Measurements from ENCODE around the gene ELF1. TPM values are rescaled to one million over a fixed set of nuclear protein-coding genes. Genes with fewer than 3 reads are reported as not detected.
"Not testable (repeated sequence)": the region's sequence is repeated elsewhere in the genome, so short reads cannot be mapped to it uniquely, and the experiment has no call there.

ELF1 gene
- total and polyA plus RNA-seq, 4 donors = 23.0 to 77.0 (median 47.6) TPM

GRCh38 chr13:40940841-40941240, 78.3 kb downstream of the ELF1 start:
- H3K4me3 ChIP-seq (ENCODE audit: low read length in 2 of 2) = no peak overlapping the region

GRCh38 chr13:40933508-40934204, 85.5 kb downstream of the ELF1 start:
- DNase-seq (no peak), ATAC-seq (ENCODE audit: low FRiP score) (no peak)
- H3K36me3 ChIP-seq (ENCODE audit: control insufficient read depth in 1 of 2, insufficient read depth in 2 of 2, low read length in 1 of 2) = peaks cover 3 to 6% of the 10 kb centered on the region in 2 donors
- peaks cover 0 to 2% of the 10 kb centered on the region in 2 donors for H3K4me1 ChIP-seq (ENCODE audit: control insufficient read depth in 1 of 2, insufficient read depth in 2 of 2, low read length in 2 of 2)
- H3K4me3 ChIP-seq (ENCODE audit: low read length in 2 of 2) = no peak overlapping the region
- 77 to 85% methylated on average over 4 of the region's 4 CpGs for WGBS, 2 donors
- no peaks in the 10 kb centered on the region for H3K27me3 ChIP-seq (ENCODE audit: control insufficient read depth in 1 of 2, insufficient read depth in 2 of 2, low read length in 1 of 2)
- no peak overlapping the region for H3K27ac ChIP-seq (ENCODE audit: low read depth in 1 of 2, low read length in 2 of 2)
- intact Hi-C loops (cut with DNase I) = no loop called here
- no peaks in the 10 kb centered on the region for H3K9me3 ChIP-seq (ENCODE audit: control insufficient read depth, low read length)

More at GRCh38 chr13:40940841-40941240, 78.3 kb downstream of the ELF1 start:
- H3K27me3 ChIP-seq (ENCODE audit: control insufficient read depth in 1 of 2, insufficient read depth in 2 of 2, low read length in 1 of 2) = no peaks in the 10 kb centered on the region
- DNase-seq (no peak), ATAC-seq (ENCODE audit: low FRiP score) (no peak)
- 90% methylated on average over 6 of the region's 6 CpGs for WGBS, 2 donors
- H3K36me3 ChIP-seq (ENCODE audit: control insufficient read depth in 1 of 2, insufficient read depth in 2 of 2, low read length in 1 of 2) = peaks cover 0 to 1% of the 10 kb centered on the region in 2 donors
- no peaks in the 10 kb centered on the region for H3K9me3 ChIP-seq (ENCODE audit: control insufficient read depth, low read length)
- no peaks in the 10 kb centered on the region for H3K4me1 ChIP-seq (ENCODE audit: control insufficient read depth in 1 of 2, insufficient read depth in 2 of 2, low read length in 2 of 2)
- H3K27ac ChIP-seq (ENCODE audit: low read depth in 1 of 2, low read length in 2 of 2) = no peak overlapping the region
- intact Hi-C loops (cut with DNase I) = no loop called here

GRCh38 chr13:40932252-40932651, 86.9 kb downstream of the ELF1 start:
- no peak for ATAC-seq (ENCODE audit: low FRiP score)
- DNase-seq = no peak
- no peaks in the 10 kb centered on the region for H3K27me3 ChIP-seq (ENCODE audit: control insufficient read depth in 1 of 2, insufficient read depth in 2 of 2, low read length in 1 of 2)
- no peak overlapping the region for H3K4me3 ChIP-seq (ENCODE audit: low read length in 2 of 2)
- H3K4me1 ChIP-seq (ENCODE audit: control insufficient read depth in 1 of 2, insufficient read depth in 2 of 2, low read length in 2 of 2) = peaks cover 0 to 2% of the 10 kb centered on the region in 2 donors
- intact Hi-C loops (cut with DNase I) = no loop called here
- 93 to 96% methylated on average over 2 of the region's 2 CpGs for WGBS, 2 donors
- H3K36me3 ChIP-seq (ENCODE audit: control insufficient read depth in 1 of 2, insufficient read depth in 2 of 2, low read length in 1 of 2) = peaks cover 3 to 8% of the 10 kb centered on the region in 2 donors
- no peaks in the 10 kb centered on the region for H3K9me3 ChIP-seq (ENCODE audit: control insufficient read depth, low read length)
- no peak overlapping the region for H3K27ac ChIP-seq (ENCODE audit: low read depth in 1 of 2, low read length in 2 of 2)

GRCh38 chr13:40931719-40932118, 87.4 kb downstream of the ELF1 start:
- H3K27ac ChIP-seq (ENCODE audit: low read depth in 1 of 2, low read length in 2 of 2) = no peak overlapping the region
- no peaks in the 10 kb centered on the region for H3K27me3 ChIP-seq (ENCODE audit: control insufficient read depth in 1 of 2, insufficient read depth in 2 of 2, low read length in 1 of 2)
- no peak overlapping the region for H3K4me3 ChIP-seq (ENCODE audit: low read length in 2 of 2)
- no peak for ATAC-seq (ENCODE audit: low FRiP score)
- 0 to 57% methylated on average over 1 of the region's 1 CpG for WGBS, 2 donors
- DNase-seq = no peak
- no peaks in the 10 kb centered on the region for H3K9me3 ChIP-seq (ENCODE audit: control insufficient read depth, low read length)
- H3K4me1 ChIP-seq (ENCODE audit: control insufficient read depth in 1 of 2, insufficient read depth in 2 of 2, low read length in 2 of 2) = peaks cover 0 to 2% of the 10 kb centered on the region in 2 donors
- intact Hi-C loops (cut with DNase I) = no loop called here
- H3K36me3 ChIP-seq (ENCODE audit: control insufficient read depth in 1 of 2, insufficient read depth in 2 of 2, low read length in 1 of 2) = peaks cover 3 to 8% of the 10 kb centered on the region in 2 donors

GRCh38 chr13:40929883-40930282, 89.2 kb downstream of the ELF1 start:
- not testable (repeated sequence) for DNase-seq; ATAC-seq (ENCODE audit: low FRiP score); H3K9me3 ChIP-seq (ENCODE audit: control insufficient read depth, low read length); H3K36me3 ChIP-seq (ENCODE audit: control insufficient read depth in 1 of 2, insufficient read depth in 2 of 2, low read length in 1 of 2); H3K27ac ChIP-seq (ENCODE audit: low read depth in 1 of 2, low read length in 2 of 2); H3K4me3 ChIP-seq (ENCODE audit: low read length in 2 of 2); H3K27me3 ChIP-seq (ENCODE audit: control insufficient read depth in 1 of 2, insufficient read depth in 2 of 2, low read length in 1 of 2); H3K4me1 ChIP-seq (ENCODE audit: control insufficient read depth in 1 of 2, insufficient read depth in 2 of 2, low read length in 2 of 2)
- 98 to 99% methylated on average over 3 of the region's 3 CpGs for WGBS, 2 donors
- intact Hi-C loops (cut with DNase I) = loop anchor here (10.0 kb wide), 2 partner anchors 55 to 125 kb away; no protein-coding TSS in a partner anchor

- Histone ChIP-seq H3K27ac (ENCODE audit: low read depth in 1 of 2, low read length in 2 of 2) (no peak overlapping the region), H3K27me3 (ENCODE audit: control insufficient read depth in 1 of 2, insufficient read depth in 2 of 2, low read length in 1 of 2) (no peaks in the 10 kb centered on the region), H3K36me3 (ENCODE audit: control insufficient read depth in 1 of 2, insufficient read depth in 2 of 2, low read length in 1 of 2) (peaks cover 3 to 8% of the 10 kb centered on the region in 2 donors), H3K4me3 (ENCODE audit: low read length in 2 of 2) (no peak overlapping the region), H3K4me1 (ENCODE audit: control insufficient read depth in 1 of 2, insufficient read depth in 2 of 2, low read length in 2 of 2) (peaks cover 0 to 2% of the 10 kb centered on the region in 2 donors), H3K9me3 (ENCODE audit: control insufficient read depth, low read length) (no peaks in the 10 kb centered on the region)
- ATAC-seq (ENCODE audit: low FRiP score) = no peak
- intact Hi-C loops (cut with DNase I) = loop anchor here (10.0 kb wide), 2 partner anchors 56 to 126 kb away; no protein-coding TSS in a partner anchor
- DNase-seq = no peak
- 92 to 96% methylated on average over 3 of the region's 3 CpGs for WGBS, 2 donors
Measured at GRCh38 chr13:40928980-40929379, 90.1 kb downstream of the ELF1 start.

GRCh38 chr13:40927929-40928328, 91.2 kb downstream of the ELF1 start:
- Histone ChIP-seq H3K4me1 (ENCODE audit: control insufficient read depth in 1 of 2, insufficient read depth in 2 of 2, low read length in 2 of 2) (peaks cover 0 to 2% of the 10 kb centered on the region in 2 donors), H3K27ac (ENCODE audit: low read depth in 1 of 2, low read length in 2 of 2) (no peak overlapping the region), H3K36me3 (ENCODE audit: control insufficient read depth in 1 of 2, insufficient read depth in 2 of 2, low read length in 1 of 2) (peaks cover 0 to 4% of the 10 kb centered on the region in 2 donors), H3K4me3 (ENCODE audit: low read length in 2 of 2) (no peak overlapping the region), H3K9me3 (ENCODE audit: control insufficient read depth, low read length) (no peaks in the 10 kb centered on the region), H3K27me3 (ENCODE audit: control insufficient read depth in 1 of 2, insufficient read depth in 2 of 2, low read length in 1 of 2) (no peaks in the 10 kb centered on the region)
- DNase-seq (no peak), ATAC-seq (ENCODE audit: low FRiP score) (no peak)
- intact Hi-C loops (cut with DNase I) = loop anchor here (10.0 kb wide), 2 partner anchors 57 to 127 kb away; no protein-coding TSS in a partner anchor
- 94 to 95% methylated on average over 9 of the region's 9 CpGs for WGBS, 2 donors

- no peaks in the 10 kb centered on the region for H3K4me1 ChIP-seq (ENCODE audit: control insufficient read depth in 1 of 2, insufficient read depth in 2 of 2, low read length in 2 of 2)
- no peaks in the 10 kb centered on the region for H3K27me3 ChIP-seq (ENCODE audit: control insufficient read depth in 1 of 2, insufficient read depth in 2 of 2, low read length in 1 of 2)
- no peaks in the 10 kb centered on the region for H3K9me3 ChIP-seq (ENCODE audit: control insufficient read depth, low read length)
- intact Hi-C loops (cut with DNase I) = loop anchor here (5.0 to 10.0 kb wide), 4 partner anchors 61 to 152 kb away; partner anchors contain the start of genes MRPS31 (in 1 of the 2) and WBP4 (in 1 of the 2)
- H3K36me3 ChIP-seq (ENCODE audit: control insufficient read depth in 1 of 2, insufficient read depth in 2 of 2, low read length in 1 of 2) = peaks cover 0 to 2% of the 10 kb centered on the region in 2 donors
- DNase-seq (no peak), ATAC-seq (ENCODE audit: low FRiP score) (no peak)
- no peak overlapping the region for H3K27ac ChIP-seq (ENCODE audit: low read depth in 1 of 2, low read length in 2 of 2)
- no peak overlapping the region for H3K4me3 ChIP-seq (ENCODE audit: low read length in 2 of 2)
Measured at GRCh38 chr13:40923867-40924266, 95.2 kb downstream of the ELF1 start.
